Measurements from ENCODE around the gene UBE2V1. TPM values are rescaled to one million over a fixed set of nuclear protein-coding genes. Genes with fewer than 3 reads are reported as not detected.

Gene UBE2V1
- total and polyA plus RNA-seq, 2 of the 13 experiments (the other 11 are each of a cell fraction or from before 2014, with no cell fraction given): 81.3 to 132 TPM

- TF ChIP-seq TBX2 (CRISPR knock-in tag; IDR thresholded peaks at IDR 0.05; ENCODE audit: borderline replicate concordance) (peak; percentile 24; the same call in 1 of the 2 replicates), SMYD3 (CRISPR knock-in tag; IDR thresholded peaks at IDR 0.05) (no peak), BRCA1 (CRISPR knock-in tag; IDR thresholded peaks at IDR 0.05) (no peak), ATF2 (CRISPR knock-in tag; IDR thresholded peaks at IDR 0.05) (no peak), HCFC1 (IDR thresholded peaks at IDR 0.05; ENCODE audit: low read depth, low read length) (no peak), ZNF766 (CRISPR knock-in tag; IDR thresholded peaks at IDR 0.05; ENCODE audit: borderline replicate concordance) (no peak), SOX6 (IDR thresholded peaks at IDR 0.05) (no peak), SOX6 (CRISPR knock-in tag; IDR thresholded peaks at IDR 0.05) (no peak), CHD4 (IDR thresholded peaks at IDR 0.05; ENCODE audit: borderline replicate concordance, low read length) (peak; percentile 91; the same call in 1 of the 2 replicates), ZNF350 (CRISPR knock-in tag; IDR thresholded peaks at IDR 0.05; ENCODE audit: borderline replicate concordance, low read depth) (peak; percentile 57; the same call in 1 of the 2 replicates), ZNF546 (CRISPR knock-in tag; conservative IDR thresholded peaks at IDR 0.05) (no peak), SIX4 (CRISPR knock-in tag; IDR thresholded peaks at IDR 0.05) (no peak), USF2 (IDR thresholded peaks at IDR 0.05; ENCODE audit: low read depth, low read length) (no peak), USF2 (CRISPR knock-in tag; IDR thresholded peaks at IDR 0.05; ENCODE audit: borderline replicate concordance) (no peak), STAG1 (CRISPR knock-in tag; IDR thresholded peaks at IDR 0.05) (peak; percentile 14; the same call in 1 of the 2 replicates), KLF12 (CRISPR knock-in tag; IDR thresholded peaks at IDR 0.05; ENCODE audit: borderline replicate concordance) (no peak), BRD4 (CRISPR knock-in tag; IDR thresholded peaks at IDR 0.05) (no peak), RFX5 (IDR thresholded peaks at IDR 0.05; ENCODE audit: low read depth, low read length) (no peak), ZNF574 (CRISPR knock-in tag; IDR thresholded peaks at IDR 0.05) (0 out of 2 replicates have a peak, but pooled peaks have one; percentile 7), ZNF33B (CRISPR knock-in tag; IDR thresholded peaks at IDR 0.05) (no peak), SP4 (CRISPR knock-in tag; IDR thresholded peaks at IDR 0.05) (no peak)
- TF ChIP-seq, protein P1, sequence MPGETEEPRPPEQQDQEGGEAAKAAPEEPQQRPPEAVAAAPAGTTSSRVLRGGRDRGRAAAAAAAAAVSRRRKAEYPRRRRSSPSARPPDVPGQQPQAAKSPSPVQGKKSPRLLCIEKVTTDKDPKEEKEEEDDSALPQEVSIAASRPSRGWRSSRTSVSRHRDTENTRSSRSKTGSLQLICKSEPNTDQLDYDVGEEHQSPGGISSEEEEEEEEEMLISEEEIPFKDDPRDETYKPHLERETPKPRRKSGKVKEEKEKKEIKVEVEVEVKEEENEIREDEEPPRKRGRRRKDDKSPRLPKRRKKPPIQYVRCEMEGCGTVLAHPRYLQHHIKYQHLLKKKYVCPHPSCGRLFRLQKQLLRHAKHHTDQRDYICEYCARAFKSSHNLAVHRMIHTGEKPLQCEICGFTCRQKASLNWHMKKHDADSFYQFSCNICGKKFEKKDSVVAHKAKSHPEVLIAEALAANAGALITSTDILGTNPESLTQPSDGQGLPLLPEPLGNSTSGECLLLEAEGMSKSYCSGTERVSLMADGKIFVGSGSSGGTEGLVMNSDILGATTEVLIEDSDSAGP (CRISPR knock-in tag; IDR thresholded peaks at IDR 0.05; ENCODE audit: borderline replicate concordance): peak; percentile 85
These were observed 25.8 kb upstream of the UBE2V1 start (continued) for GRCh38 chr20:50138479-50139393.
